SK-N-SH (cell line): ENCODE results near the gene PDLIM5.

Experiments used
- CHD2 ChIP-seq: fragments of 150-350 bp; IDR thresholded peaks from 2 replicates; pipeline ENCODE4 v1.6.1; 2018; ENCODE audit warnings: low read length; ENCODE audit not compliant: partially characterized antibody
- EP300 ChIP-seq, 2 experiments: IDR thresholded peaks; 2 replicates each; pipeline versions ENCODE4 v1.4.0 to v1.6.1; 2012; ENCODE audit warnings: borderline replicate concordance in 1 of 2, low read depth in 1 of 2, low read length in 1 of 2
- EZH2phosphoT487 ChIP-seq: fragments of 200-600 bp; sonication (generic); IDR thresholded peaks from 2 replicates; pipeline ENCODE4 v1.6.1; 2017; ENCODE audit warnings: low read depth, mixed run types, mild to moderate bottlenecking, antibody characterized with exemption, moderate library complexity, borderline replicate concordance
- FOXM1 ChIP-seq: IDR thresholded peaks from 2 replicates; pipeline ENCODE4 v1.4.0; 2012; ENCODE audit warnings: low read depth, mild to moderate bottlenecking

GRCh38 chr4:94488670-94489069 is 36.9 kb downstream of the PDLIM5 start:
- TF ChIP-seq EP300 (IDR thresholded peaks at IDR 0.05; ENCODE audit: borderline replicate concordance in 1 of 2, low read depth in 1 of 2, low read length in 1 of 2) (no peak), FOXM1 (no peak), CHD2 (no peak), EZH2phosphoT487 (no peak)
